Erythroblast (primary cell): ENCODE data around the gene UCN2.

ENCODE experiments used
- GATA1 ChIP-seq: IDR thresholded peaks from 2 replicates; pipeline ENCODE4 v1.6.1; 2011; ENCODE audit warnings: low read depth, mild to moderate bottlenecking, control low read depth, low read length, moderate library complexity
- POLR2A ChIP-seq: IDR thresholded peaks from 2 replicates; pipeline ENCODE4 v1.6.1; 2011; ENCODE audit warnings: mild to moderate bottlenecking, low read length

- no peak for TF ChIP-seq POLR2A
- TF ChIP-seq GATA1: no peak
These were observed 2.2 kb upstream of the UCN2 start for GRCh38 chr3:48565591-48566400.
